HG03025 (cell line): ENCODE measurements around the gene TSPAN16.

Experiments used
- ATAC-seq: cut with Tn5 transposase; IDR thresholded peaks from one replicate; pipeline ENCODE4 v1.9.1; 2021; ENCODE audit warnings: mild to moderate bottlenecking, moderate library complexity; ENCODE audit not compliant: unreplicated experiment, low FRiP score

The TSPAN16 gene, protein sequence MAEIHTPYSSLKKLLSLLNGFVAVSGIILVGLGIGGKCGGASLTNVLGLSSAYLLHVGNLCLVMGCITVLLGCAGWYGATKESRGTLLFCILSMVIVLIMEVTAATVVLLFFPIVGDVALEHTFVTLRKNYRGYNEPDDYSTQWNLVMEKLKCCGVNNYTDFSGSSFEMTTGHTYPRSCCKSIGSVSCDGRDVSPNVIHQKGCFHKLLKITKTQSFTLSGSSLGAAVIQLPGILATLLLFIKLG

DNA sequence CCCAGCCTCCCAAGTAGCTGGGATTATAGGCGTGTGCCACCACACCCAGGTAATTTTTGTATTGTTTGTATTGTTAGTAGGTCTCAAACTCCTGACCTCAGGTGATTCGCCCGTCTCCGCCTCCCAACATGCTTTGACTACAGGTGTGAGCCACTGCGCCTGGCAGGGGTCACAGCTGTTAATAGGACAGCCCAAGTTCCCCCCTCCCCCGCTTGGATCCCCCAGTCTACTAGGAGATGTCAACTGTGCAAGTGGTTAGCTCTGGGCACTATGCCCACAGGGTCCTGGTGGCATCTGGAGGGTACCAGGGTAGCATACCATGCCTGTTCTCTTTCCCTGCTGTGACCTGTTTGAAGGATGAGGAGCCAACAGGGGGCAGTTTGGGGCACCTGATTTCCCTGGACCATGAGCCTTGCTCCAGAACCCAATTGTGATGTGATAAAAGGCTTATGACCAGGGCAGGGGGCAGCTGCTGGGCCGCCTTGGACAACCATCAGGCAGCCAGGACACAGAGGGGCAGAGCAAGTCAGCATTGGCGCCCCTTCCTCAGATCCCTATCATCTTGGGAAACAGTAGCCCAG is at the start of gene TSPAN16:
Gene TSPAN16, plus strand, starts transcription at position 496 of the 581 bp plus-strand sequence. CDS start 138 bp downstream, outside the sequence.
- no peak for ATAC-seq

DNA sequence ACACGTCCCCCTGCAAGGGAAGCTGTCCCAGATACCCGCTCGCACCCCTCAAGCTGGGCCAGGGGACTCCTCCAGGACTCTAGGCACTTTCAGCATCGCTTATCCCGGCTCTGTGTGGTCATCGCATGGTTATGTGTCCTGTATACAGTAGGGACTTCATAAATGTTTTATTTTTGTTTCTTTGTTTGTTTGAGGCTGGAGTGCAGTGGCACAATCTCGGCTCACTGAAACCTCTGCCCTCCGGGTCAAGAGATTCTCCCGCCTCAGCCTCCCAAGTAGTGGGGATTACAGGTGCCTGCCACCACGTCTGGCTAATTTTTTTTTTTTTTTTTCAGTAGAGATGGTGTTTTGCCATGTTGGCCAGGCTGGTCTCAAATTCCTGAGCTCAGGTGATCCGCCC is 49.0 kb upstream of the TSPAN16 start:
- ATAC-seq: no peak

GRCh38 chr19:11247391-11247790 is 48.6 kb upstream of the TSPAN16 start:
- no peak for ATAC-seq

GRCh38 chr19:11247934-11248333 is 48.0 kb upstream of the TSPAN16 start:
- ATAC-seq: no peak

- ATAC-seq: no peak
Observed at GRCh38 chr19:11248852-11249251, 47.1 kb upstream of the TSPAN16 start.

DNA sequence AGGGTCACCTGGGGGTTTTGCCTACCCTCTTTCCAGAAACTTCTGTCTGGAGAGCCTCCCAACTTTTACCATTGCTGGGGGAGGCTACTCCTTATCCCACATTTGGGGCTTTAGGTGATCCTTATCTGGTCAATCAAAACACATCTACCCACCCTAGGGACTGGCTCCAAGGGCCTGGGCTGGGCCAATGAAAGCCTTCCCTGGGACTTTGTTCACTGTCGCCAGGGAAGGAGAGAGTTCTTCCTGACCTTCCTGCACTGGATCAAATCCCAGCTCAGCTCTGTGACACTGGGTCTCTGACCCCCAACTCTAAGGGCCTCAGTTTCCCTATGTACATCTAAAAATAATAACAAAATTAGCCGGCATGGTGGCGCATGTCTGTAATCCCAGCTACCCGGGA is 44.7 kb upstream of the TSPAN16 start:
- ATAC-seq: no peak

DNA sequence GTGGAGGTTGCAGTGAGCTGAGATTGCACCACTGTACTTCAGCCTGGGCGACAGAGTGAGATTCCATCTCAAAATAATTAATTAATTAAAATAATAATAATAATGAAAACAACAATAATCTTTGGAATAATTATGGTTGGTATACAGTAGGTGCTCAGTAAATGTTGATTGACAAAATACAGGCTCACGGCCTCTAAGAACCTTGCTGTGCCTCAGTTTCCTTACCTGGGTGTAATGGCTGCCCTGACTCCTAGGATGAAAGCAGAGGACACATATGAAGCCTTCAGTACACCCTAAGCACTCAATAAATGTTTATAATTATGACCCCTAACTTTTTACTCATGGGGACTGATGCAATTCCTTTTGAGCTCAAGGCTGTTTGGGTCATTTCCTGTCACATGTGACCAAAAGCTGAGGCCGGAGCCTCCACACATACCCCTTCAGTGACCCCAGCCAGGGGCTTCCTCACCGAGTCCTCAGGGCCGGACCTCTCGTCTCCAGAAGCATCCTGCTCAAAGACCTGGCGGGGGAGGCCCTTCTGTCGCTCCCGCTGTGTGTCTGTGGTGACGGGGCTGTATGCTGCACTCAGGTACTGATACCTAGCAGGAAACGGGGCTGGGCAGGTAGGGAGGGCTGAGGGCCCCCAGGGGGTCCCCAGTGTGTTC is 44.2 kb upstream of the TSPAN16 start:
- ATAC-seq: no peak

DNA sequence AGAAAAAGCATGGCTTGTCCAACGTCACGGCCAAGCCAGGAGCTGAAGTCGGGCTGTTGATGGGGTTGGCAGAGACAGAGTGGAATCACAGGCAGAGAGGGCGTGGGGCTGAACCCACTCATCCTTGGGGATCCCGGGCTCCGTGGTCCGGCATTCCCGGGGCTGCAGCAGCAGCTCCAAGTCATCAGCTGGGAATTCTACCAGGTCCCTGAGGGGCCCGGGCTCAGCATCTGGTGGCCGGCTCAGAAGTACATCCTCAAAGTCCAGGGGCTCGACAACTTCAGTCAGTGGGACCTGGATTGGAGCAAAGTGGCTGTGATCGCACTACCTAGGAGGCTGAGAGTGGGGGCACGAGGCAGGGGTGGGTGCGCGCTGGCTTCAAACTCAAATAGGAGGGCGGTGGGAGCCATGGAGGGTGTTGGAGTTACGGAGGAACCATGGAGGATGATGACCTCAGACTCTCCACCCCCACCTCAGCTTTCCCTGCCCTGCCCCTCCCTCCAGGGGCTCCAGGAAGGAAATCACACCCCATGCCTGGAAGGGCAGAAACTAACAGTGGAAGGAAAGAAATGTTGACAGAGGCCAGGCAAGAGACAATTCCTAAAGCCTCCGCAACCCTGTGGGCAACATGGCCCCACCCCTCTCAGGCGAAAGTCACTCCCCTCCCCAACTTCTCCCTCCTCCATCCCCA is 43.1 kb upstream of the TSPAN16 start:
- no peak for ATAC-seq

DNA sequence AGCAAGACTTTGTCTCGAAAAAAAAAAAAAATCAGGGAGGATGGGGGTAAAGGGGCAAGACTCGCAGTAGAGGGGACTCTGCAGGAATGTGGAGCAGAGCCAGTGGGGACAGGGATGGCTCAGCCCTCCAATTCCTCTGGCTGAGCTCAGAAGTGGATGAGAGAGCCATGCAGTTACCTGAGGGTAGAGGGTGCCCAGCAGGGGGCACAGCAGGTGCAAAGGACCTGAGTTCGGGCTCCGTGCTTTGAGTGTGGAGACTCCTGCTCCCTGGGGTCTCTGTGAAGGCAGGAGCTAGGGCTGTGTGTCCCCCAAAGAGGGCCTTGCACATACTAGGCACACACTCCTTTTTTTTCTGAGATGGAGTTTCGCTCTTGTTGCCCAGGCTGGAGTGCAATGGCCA is 41.3 kb upstream of the TSPAN16 start:
- no peak for ATAC-seq

DNA sequence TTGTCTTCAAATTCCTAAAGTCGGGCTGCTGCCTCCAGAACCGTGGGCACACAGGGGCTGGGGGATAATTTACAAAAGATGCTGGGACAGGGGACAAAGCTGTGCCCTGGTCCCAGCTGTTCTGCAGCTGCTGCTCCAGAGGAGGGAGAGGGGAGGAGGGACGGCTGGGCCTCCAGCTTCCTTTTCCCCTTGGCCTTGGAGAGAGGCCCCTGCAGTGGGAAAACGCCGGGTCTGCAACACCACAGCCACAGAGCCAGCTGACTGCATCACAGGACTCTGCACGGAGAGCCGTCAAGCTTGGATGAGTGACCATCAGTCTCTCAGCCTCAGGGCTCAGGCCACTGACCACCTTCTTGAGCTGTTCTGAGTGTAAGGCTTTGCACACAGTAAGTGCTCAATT is 39.8 kb upstream of the TSPAN16 start:
- no peak for ATAC-seq

DNA sequence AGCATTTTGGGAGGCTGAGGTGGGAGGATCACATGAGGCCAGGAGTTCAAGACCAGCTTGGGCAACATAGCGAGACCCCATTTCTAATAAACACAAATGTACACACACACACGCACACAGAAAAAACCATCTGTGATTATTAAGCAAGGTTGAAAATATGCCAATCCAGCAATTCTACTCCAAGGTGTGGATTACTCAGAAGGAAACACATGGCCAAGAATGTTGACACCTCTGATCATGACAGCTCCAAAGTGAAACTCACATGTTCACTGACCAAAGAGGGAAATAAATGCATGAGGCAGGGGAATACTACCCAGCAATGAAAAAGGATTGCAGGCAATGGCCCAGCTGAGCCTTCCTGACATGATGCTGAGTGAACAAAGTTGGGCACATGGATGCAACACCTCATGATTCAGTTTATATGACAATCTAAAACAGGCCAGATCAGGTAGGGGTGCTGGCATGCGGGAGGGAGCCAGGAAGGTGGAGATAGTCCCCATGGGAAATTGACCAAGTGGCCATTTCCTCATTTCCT is 38.0 kb upstream of the TSPAN16 start:
- no peak for ATAC-seq

DNA sequence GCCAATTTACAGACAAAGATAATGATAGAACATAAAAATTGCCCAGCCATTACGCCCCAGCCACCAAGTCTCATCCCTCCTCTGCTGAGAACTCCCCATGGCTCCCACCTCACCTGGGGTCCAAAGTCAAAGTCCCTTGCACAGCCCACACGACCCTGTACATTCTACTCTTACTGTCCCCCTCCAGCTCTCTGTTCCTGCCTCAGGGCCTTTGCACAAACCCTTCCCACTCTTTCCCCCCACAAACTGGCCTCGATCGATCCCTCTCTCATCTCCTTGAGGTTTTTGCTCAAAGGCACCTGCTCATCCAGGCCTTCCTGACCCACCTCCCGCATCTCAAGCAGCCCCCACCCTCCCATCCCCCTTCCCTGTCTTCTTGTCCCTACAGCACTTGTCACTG is 35.0 kb upstream of the TSPAN16 start:
- no peak for ATAC-seq

GRCh38 chr19:11261431-11261970 is 34.5 kb upstream of the TSPAN16 start:
- ATAC-seq: no peak

DNA sequence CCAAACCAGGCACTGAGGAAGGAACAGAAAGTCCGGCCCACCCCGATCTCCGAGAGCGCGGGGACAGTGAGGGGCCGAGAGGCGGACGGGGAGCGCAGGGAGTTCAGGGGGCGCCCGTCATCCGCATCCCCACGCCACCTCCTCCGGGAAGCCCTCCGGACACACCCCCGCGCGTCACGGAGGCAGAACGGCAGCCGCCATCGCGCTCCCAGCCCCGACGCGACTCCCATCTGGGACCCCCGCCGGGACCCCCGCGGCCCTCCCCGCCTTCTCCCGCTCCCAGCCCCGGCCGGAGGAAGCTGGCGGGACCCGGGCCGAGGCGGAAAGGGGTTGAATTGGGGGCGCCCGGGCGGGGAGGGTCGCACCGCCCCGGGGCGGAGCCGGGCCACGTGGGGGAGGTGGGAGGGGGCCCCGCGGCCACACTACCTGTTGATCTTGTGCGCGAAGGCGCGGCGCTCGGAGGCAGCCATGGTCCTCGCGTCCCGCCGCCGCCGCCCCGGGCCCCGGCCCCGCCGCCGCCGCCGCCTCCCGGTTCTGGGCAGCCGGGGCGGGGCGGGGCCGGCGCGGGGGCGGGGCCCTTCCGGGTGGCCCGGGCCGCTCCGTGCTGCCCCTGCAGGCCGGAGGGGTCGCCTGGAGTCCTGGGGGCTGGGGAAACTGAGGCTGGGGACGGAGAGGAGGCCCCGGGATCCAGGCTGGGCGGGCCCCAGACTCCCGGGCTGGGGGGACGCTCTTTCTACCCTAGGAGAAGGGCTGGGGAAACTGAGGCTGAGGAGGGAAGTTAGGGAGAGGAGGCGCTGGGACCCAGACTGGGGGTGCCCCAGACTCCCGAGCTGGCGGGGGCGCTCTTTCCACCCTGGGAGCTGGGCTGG is 33.8 kb upstream of the TSPAN16 start, which contains the start of gene DOCK6:
Gene DOCK6, minus strand, starts transcription at position 554 of the 869 bp plus-strand sequence. Its CDS starts 84 bp downstream, at position 470.
- no peak for ATAC-seq

DNA sequence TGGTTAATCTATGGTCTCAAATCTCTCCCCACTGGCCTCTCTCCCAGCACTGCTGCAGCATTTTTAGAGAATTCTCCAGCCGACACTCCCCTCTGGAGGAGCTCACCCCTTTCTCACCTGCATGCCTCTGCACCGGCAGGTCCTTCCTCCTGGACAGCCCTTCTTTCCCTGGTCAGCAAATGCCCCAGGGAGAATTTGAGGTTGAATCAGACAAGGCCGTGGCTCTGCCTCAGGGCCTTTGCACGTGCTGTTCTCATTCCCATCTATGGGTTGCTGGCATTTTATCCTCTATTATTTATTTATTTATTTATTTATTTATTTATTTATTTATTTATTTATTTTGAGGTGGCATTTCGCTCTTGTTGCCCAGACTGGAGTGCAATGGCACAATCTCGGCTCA is 32.2 kb upstream of the TSPAN16 start:
- ATAC-seq: no peak

- no peak for ATAC-seq
Observed at GRCh38 chr19:11264452-11265176, 31.3 kb upstream of the TSPAN16 start.

- no peak for ATAC-seq
Observed at GRCh38 chr19:11265177-11265784, 30.7 kb upstream of the TSPAN16 start.

- ATAC-seq: no peak
Observed at GRCh38 chr19:11265785-11266236, 30.1 kb upstream of the TSPAN16 start.
